ENCODE results near the gene FMN1. TPM values are rescaled to one million over a fixed set of nuclear protein-coding genes. Genes with fewer than 3 reads are reported as not detected.
A peak's percentile ranks its signal among the peaks of the same experiment; 100 is the strongest.

Gene FMN1
- total and polyA plus RNA-seq, 11 donors, result 0.61 to 10.6 (median 3.6) TPM

DNA sequence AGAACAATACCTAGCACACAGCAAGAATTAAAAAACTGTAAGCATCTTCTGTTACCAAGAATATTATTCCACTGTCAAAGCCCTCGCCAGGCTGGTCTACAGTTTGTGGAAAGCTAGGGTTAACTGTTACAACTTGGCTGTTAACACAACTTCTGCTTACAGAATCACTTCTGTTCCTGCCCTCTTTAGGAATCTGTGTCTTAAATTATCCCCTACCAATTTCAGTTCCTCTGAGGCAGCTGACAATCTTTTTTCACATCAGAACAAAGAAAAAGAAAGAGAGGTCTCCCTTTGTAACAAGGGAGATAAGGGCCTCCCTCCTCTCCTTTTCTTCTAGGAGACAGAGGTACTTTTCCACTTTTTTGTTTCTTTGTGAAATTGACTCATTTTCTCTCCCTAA, 188.9 kb downstream of the FMN1 start:
- no peaks in the 10 kb centered on the region for H3K36me3 ChIP-seq
- no peak overlapping the region for H3K4me3 ChIP-seq
- no peak for DNase-seq
- ATAC-seq, result peak in 1 of 4 donors; percentile 24
- H3K4me1 ChIP-seq, result peaks cover 0 to 27% (median 1%) of the 10 kb centered on the region in 12 donors
- no peaks in the 10 kb centered on the region for H3K27me3 ChIP-seq
- H3K27ac ChIP-seq, result no peak overlapping the region
- TF ChIP-seq POLR2A (IDR thresholded peaks at IDR 0.05), result no peak
- no peak for TF ChIP-seq CTCF (IDR thresholded peaks at IDR 0.05)
- H3K9me3 ChIP-seq, result no peaks in the 10 kb centered on the region
- intact Hi-C loops (cut with DNase I), result loop anchor here in 1 of 10 donors (10.0 kb wide), 1 partner anchor 59 kb away; no protein-coding TSS in a partner anchor
- WGBS, 4 donors, result 70 to 83% (median 75%) methylated on average over 1 of the region's 1 CpG

- TF ChIP-seq CTCF (IDR thresholded peaks at IDR 0.05), result no peak
- TF ChIP-seq POLR2A (IDR thresholded peaks at IDR 0.05), result no peak
- Histone ChIP-seq H3K36me3 (no peaks in the 10 kb centered on the region), H3K4me1 (peaks cover 0 to 11% (median 0%) of the 10 kb centered on the region in 12 donors), H3K4me3 (no peak overlapping the region), H3K27me3 (no peaks in the 10 kb centered on the region), H3K27ac (no peak overlapping the region), H3K9me3 (peaks cover 0 to 9% (median 0%) of the 10 kb centered on the region in 12 donors)
- DNase-seq (no peak), ATAC-seq (no peak)
- intact Hi-C loops (cut with DNase I), result loop anchor here in 1 of 10 donors (10.0 kb wide), 1 partner anchor 63 kb away; no protein-coding TSS in a partner anchor
Observed at GRCh38 chr15:33001926-33002325, 192.6 kb downstream of the FMN1 start.

DNA sequence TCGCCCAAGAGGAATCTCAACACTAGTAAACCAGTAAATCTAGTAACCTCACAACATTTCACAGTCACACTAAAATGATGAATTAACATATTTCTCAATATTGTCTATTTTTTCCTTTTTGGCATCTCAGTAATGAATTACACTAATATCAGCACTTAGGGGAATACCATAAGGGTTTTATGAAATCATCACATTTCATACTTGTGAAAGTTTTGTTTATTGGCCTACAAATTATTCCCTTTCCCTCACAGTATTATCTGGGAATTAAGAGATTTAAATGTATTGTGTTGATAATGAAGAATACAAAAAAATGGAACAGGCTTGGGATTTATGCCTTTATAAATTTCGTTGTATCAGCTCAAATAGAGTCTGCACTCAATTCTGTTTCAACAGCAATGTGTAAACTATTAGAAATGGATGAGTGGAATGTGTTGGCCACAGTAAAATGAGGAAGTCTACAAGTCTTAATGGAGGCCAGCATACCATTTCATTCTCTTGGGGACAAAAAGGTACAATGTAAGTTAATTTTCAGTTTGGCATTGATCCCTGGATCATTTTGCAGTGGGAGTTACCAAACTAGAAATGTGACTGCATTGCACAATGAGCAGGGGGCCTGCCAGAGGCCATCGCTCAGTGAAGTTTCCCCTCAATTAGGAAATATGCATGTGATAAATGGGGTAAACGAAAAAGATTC, 195.4 kb downstream of the FMN1 start:
- Histone ChIP-seq H3K36me3 (no peaks in the 10 kb centered on the region), H3K4me1 (no peaks in the 10 kb centered on the region), H3K4me3 (no peak overlapping the region), H3K27ac (peak overlapping the region in 1 of 12 donors; percentile 2), H3K27me3 (no peaks in the 10 kb centered on the region), H3K9me3 (peaks cover 0 to 9% (median 0%) of the 10 kb centered on the region in 12 donors)
- DNase-seq (peak in 1 of 5 donors; percentile 37), ATAC-seq (no peak)
- TF ChIP-seq POLR2A (IDR thresholded peaks at IDR 0.05) (no peak), CTCF (IDR thresholded peaks at IDR 0.05) (no peak)
- intact Hi-C loops (cut with DNase I), result loop anchor here in 5 of 10 donors (5.0 to 10.0 kb wide), 4 partner anchors 144 to 164 kb away; no protein-coding TSS in a partner anchor
- 72 to 76% (median 73%) methylated on average over 4 of the region's 4 CpGs for WGBS, 4 donors

DNA sequence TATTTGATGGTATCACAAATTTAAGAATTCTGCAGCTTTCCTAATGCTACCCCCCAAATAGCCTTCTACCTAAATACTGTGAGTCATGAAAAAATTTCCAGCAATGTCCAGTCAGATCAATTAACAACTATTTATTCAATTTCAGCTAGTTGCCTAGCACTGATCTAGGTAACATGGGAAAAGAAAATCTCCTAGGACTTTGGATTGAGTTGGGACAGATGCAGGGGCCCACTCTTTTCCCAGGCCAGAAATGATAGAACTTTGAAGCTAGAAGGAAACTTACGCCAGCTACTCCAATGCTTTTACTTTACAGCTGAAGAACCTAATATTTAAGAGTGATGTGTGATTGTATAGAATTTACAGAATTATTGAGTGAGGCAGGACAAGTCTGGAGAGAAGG, 196.3 kb downstream of the FMN1 start:
- no peak for TF ChIP-seq CTCF (IDR thresholded peaks at IDR 0.05)
- TF ChIP-seq POLR2A (IDR thresholded peaks at IDR 0.05), result no peak
- 91 to 93% (median 92%) methylated on average over 1 of the region's 1 CpG for WGBS, 4 donors
- Histone ChIP-seq H3K27me3 (no peaks in the 10 kb centered on the region), H3K27ac (no peak overlapping the region), H3K4me1 (no peaks in the 10 kb centered on the region), H3K9me3 (peaks cover 0 to 9% (median 0%) of the 10 kb centered on the region in 12 donors), H3K4me3 (no peak overlapping the region), H3K36me3 (no peaks in the 10 kb centered on the region)
- ATAC-seq (no peak), DNase-seq (no peak)
- intact Hi-C loops (cut with DNase I), result loop anchor here in 5 of 10 donors (5.0 to 10.0 kb wide), 4 partner anchors 143 to 163 kb away; no protein-coding TSS in a partner anchor
